Thyroid gland (tissue), 4 donors: ENCODE data around the gene SUGCT. TPM values are rescaled to one million over a fixed set of nuclear protein-coding genes. Genes with fewer than 3 reads are reported as not detected.

Experiments used
- DNase-seq, 2 donors: peaks; one replicate each; pipeline ENCODE4 v3.0.0-alpha.2; 2019
- H3K27ac ChIP-seq, 3 donors: fragments of 200-600 bp; sonication (generic); 1 replicate in 2 of 3; 2 replicates in 1 of 3; pipeline ENCODE4 v1.5.1; 2016 to 2019; ENCODE audit warnings: mild to moderate bottlenecking in 1 of 3, moderate library complexity in 1 of 3
- H3K27me3 ChIP-seq: fragments of 200-600 bp; sonication (generic); one replicate; pipeline ENCODE4 v1.5.1; 2019
- H3K36me3 ChIP-seq, 2 donors: fragments of 200-600 bp; sonication (generic); one replicate each; pipeline ENCODE4 v1.5.1; 2016 to 2019
- H3K4me1 ChIP-seq, 2 donors: fragments of 200-600 bp; sonication (generic); one replicate each; pipeline ENCODE4 v1.5.1; 2017 to 2019
- H3K4me3 ChIP-seq, 3 donors: fragments of 200-600 bp; sonication (generic); replicated peaks in 1 of 3; 1 replicate in 2 of 3; 2 replicates in 1 of 3; pipeline ENCODE4 v1.5.1; 2016; ENCODE audit warnings: mild to moderate bottlenecking in 1 of 3
- H3K9me3 ChIP-seq: fragments of 200-600 bp; sonication (generic); one replicate; pipeline ENCODE4 v1.5.1; 2017
- POLR2A ChIP-seq, 2 donors: fragments of 450-650 bp; IDR thresholded peaks; one replicate each; pipeline ENCODE4 v1.6.1; 2017; ENCODE audit warnings: antibody characterized with exemption in 2 of 2, mild to moderate bottlenecking in 2 of 2, moderate library complexity in 1 of 2
- WGBS, 2 donors: methylation state at CpG; one replicate each; pipeline ENCODE4 v1.1.5; 2017; 5-methylcytosine and 5-hydroxymethylcytosine counted together
- intact Hi-C: fragments of 100-400 bp; cut with DNase I; formaldehyde crosslinking; loops from one replicate; pipeline ENCODE4 v1.15.1; 2023
- total RNA-seq, 4 donors: library from RNA; depleted of rRNA; stranded (reverse); fragments of >200 nt; gene quantifications; one replicate each; pipeline ENCODE4 v1.2.3, GENCODE V29; 2016
- TF ChIP-seq, protein P1 (sequence below), 6 experiments: fragments of 200-600 bp in 3 of 6; fragments of 450-650 bp in 3 of 6; sonication (generic) in 3 of 6; IDR thresholded peaks; one replicate each; pipeline ENCODE4 v1.5.1; 2016 to 2019; ENCODE audit warnings: antibody characterized with exemption in 6 of 6, mild to moderate bottlenecking in 2 of 6, inconsistent platforms in 1 of 6, moderate library complexity in 1 of 6

The SUGCT gene
- total RNA-seq, 4 donors from 2014 or later: 1.3 to 15.2 (median 3.2) TPM

DNA sequence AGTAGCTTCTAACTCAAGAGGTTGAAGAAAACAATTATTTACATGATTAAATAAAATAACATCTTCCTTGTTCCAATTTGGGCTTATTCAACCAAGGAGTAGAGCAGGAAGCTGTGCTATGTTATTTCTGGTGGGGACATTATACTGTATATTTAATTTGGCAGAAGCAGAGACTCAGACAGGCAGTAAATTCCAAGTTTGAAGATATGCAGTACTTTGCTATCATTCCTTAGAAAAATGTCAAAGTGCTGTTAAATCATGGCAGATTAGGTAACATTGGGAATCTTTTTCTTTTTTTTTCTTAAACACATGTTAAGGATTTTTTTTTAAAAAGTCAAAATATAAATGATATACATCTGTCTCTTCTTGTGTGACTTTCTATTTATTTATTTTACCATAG, 190.1 kb downstream of the SUGCT start:
- Histone ChIP-seq H3K4me3 (no peak overlapping the region), H3K27ac (no peak overlapping the region), H3K4me1 (peaks cover 3 to 7% of the 10 kb centered on the region in 2 donors), H3K27me3 (no peaks in the 10 kb centered on the region), H3K36me3 (no peaks in the 10 kb centered on the region), H3K9me3 (no peaks in the 10 kb centered on the region)
- DNase-seq: no peak
- intact Hi-C loops: loop anchor here (10.0 kb wide), 1 partner anchor 1390 kb away; no protein-coding TSS in a partner anchor
- TF ChIP-seq, protein P1, sequence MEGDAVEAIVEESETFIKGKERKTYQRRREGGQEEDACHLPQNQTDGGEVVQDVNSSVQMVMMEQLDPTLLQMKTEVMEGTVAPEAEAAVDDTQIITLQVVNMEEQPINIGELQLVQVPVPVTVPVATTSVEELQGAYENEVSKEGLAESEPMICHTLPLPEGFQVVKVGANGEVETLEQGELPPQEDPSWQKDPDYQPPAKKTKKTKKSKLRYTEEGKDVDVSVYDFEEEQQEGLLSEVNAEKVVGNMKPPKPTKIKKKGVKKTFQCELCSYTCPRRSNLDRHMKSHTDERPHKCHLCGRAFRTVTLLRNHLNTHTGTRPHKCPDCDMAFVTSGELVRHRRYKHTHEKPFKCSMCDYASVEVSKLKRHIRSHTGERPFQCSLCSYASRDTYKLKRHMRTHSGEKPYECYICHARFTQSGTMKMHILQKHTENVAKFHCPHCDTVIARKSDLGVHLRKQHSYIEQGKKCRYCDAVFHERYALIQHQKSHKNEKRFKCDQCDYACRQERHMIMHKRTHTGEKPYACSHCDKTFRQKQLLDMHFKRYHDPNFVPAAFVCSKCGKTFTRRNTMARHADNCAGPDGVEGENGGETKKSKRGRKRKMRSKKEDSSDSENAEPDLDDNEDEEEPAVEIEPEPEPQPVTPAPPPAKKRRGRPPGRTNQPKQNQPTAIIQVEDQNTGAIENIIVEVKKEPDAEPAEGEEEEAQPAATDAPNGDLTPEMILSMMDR (IDR thresholded peaks at IDR 0.05): no peak
- no peak for TF ChIP-seq POLR2A (IDR thresholded peaks at IDR 0.05)

DNA sequence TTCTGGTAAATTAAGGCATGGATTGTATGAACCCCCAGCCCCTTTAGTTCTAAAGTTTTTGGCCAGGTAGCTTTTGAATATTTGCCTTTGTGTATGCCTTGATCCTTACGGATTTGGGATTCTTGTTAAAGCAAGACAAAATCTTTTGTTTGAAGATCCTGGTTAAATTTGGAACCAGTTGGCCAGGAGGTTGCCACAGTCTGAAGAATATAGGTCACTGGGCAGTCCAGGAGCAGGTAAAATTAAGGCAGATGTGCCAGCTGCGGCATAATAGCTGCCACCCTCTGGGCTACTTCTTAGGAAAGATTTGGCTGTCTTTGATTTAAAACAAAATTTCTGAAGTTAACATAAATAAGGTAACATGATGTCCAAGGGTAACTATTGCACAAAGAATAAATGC, 192.3 kb downstream of the SUGCT start:
- Histone ChIP-seq H3K27me3 (no peaks in the 10 kb centered on the region), H3K4me1 (peaks cover 3 to 7% of the 10 kb centered on the region in 2 donors), H3K4me3 (no peak overlapping the region), H3K27ac (no peak overlapping the region), H3K9me3 (no peaks in the 10 kb centered on the region), H3K36me3 (no peaks in the 10 kb centered on the region)
- no peak for DNase-seq
- intact Hi-C loops: loop anchor here (10.0 kb wide), 1 partner anchor 1388 kb away; no protein-coding TSS in a partner anchor
- WGBS, 2 donors: 88 to 93% methylated on average over 2 of the region's 2 CpGs
- no peak for TF ChIP-seq POLR2A (IDR thresholded peaks at IDR 0.05)
- TF ChIP-seq, protein P1 (IDR thresholded peaks at IDR 0.05): no peak

DNA sequence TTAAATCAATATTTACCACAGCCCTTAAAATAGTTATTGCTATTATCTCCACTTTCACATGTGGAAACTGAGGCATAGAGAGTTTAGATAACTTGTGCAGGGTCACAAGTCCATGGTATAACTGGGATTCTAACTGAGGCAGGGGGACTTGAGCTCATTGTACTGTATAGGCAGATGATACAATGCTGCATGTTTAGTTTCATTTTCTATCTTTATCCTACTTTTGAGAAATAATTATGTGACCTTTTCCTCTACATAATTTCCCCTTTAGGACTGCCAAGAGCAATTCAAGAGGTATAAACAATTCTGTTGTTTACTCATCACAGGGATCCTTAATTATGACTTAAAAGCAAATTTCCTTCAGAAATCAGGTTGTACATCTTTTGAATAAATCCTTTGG, 193.1 kb downstream of the SUGCT start:
- H3K4me3 ChIP-seq: no peak overlapping the region
- H3K27ac ChIP-seq: no peak overlapping the region
- DNase-seq: no peak
- intact Hi-C loops: loop anchor here (10.0 kb wide), 1 partner anchor 1387 kb away; no protein-coding TSS in a partner anchor
- no peak for TF ChIP-seq POLR2A (IDR thresholded peaks at IDR 0.05)
- TF ChIP-seq, protein P1 (IDR thresholded peaks at IDR 0.05): no peak
- peaks cover 3 to 7% of the 10 kb centered on the region in 2 donors for H3K4me1 ChIP-seq
- H3K27me3 ChIP-seq: no peaks in the 10 kb centered on the region
- H3K36me3 ChIP-seq: no peaks in the 10 kb centered on the region
- no peaks in the 10 kb centered on the region for H3K9me3 ChIP-seq

DNA sequence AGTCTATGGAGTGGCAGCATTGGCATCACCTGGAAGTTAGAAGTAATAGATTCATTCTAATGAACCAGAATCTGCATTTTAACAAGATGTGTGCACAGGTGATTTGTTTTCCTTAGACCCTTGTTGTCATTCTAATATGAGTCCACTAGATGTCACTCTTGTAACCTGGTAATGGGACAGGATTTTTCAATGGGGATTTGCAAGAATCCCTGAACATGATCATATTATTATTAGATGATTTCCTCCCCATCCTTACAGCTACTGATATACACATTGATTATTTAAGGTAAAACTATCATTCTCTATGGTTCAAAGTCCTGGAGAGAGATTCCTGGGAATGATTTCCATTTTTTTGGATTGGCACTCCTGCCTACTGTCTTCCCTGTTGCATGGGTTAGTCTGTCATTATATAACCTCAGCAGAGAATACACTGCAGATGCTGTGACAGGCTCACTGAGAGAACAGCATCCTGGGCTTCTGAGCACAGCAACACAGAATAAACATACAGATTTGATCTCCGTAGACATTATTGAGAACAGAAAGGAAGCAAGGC, 194.9 kb downstream of the SUGCT start:
- WGBS, 2 donors: 84 to 91% methylated on average over 1 of the region's 1 CpG

DNA sequence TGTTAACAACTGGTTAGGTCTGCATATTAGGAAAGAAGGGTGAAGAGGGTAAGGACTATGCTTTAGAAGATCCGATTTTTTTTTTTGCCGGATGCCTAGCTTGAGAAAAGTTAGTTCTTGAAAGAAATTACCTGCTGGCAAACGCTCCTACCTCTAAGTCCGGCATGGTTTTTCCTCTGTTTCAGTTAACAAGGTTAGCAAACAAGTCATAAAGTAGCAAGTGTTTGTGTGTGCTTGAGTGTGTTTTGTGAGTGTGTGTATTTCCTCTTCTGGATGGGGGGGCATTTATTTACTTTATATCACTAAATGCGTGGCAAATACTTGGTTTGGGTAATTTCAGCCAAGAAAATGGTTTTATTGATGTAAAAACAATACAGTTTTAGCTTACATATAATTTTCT, 195.6 kb downstream of the SUGCT start:
- Histone ChIP-seq H3K4me3 (no peak overlapping the region), H3K27me3 (no peaks in the 10 kb centered on the region), H3K4me1 (no peaks in the 10 kb centered on the region), H3K9me3 (no peaks in the 10 kb centered on the region), H3K27ac (no peak overlapping the region), H3K36me3 (no peaks in the 10 kb centered on the region)
- intact Hi-C loops: no loop called here
- TF ChIP-seq, protein P1 (IDR thresholded peaks at IDR 0.05): no peak
- no peak for TF ChIP-seq POLR2A (IDR thresholded peaks at IDR 0.05)
- DNase-seq: no peak
- 90 to 91% methylated on average over 5 of the region's 5 CpGs for WGBS, 2 donors

More for the DNA sequence above, 194.9 kb downstream of the SUGCT start:
- Histone ChIP-seq H3K9me3 (no peaks in the 10 kb centered on the region), H3K4me1 (peaks cover 0 to 4% of the 10 kb centered on the region in 2 donors), H3K27ac (no peak overlapping the region), H3K4me3 (no peak overlapping the region), H3K27me3 (no peaks in the 10 kb centered on the region), H3K36me3 (no peaks in the 10 kb centered on the region)
- no peak for DNase-seq
- TF ChIP-seq POLR2A (IDR thresholded peaks at IDR 0.05): no peak
- TF ChIP-seq, protein P1 (IDR thresholded peaks at IDR 0.05): peak; percentile 40 to 84 (median 68)
- intact Hi-C loops: loop anchor here (10.0 kb wide), 1 partner anchor 1385 kb away; no protein-coding TSS in a partner anchor
